Stomach (tissue), 9 donors: ENCODE data around the gene MRPL18. TPM values are rescaled to one million over a fixed set of nuclear protein-coding genes. Genes with fewer than 3 reads are reported as not detected.

Experiments used
- DNase-seq, 2 donors: peaks; one replicate each; pipeline versions ENCODE4 v3.0.0 to v3.0.0-alpha.2; 2013 to 2019
- H3K27ac ChIP-seq, 5 donors: fragments of 200-600 bp in 4 of 5; sonication (generic) in 4 of 5; one replicate each; pipeline ENCODE4 v1.5.1; 2013 to 2019; ENCODE audit warnings: mild to moderate bottlenecking in 1 of 5, moderate library complexity in 1 of 5
- H3K27me3 ChIP-seq, 3 donors: fragments of 200-600 bp; sonication (generic); one replicate each; pipeline ENCODE4 v1.5.1; 2017 to 2019; ENCODE audit warnings: mixed run types in 1 of 3
- H3K36me3 ChIP-seq, 4 donors: fragments of 200-600 bp; sonication (generic); 1 replicate in 3 of 4; 2 replicates in 1 of 4; pipeline ENCODE4 v1.5.1; 2016 to 2019
- H3K4me1 ChIP-seq, 4 donors: fragments of 200-600 bp; sonication (generic); one replicate each; pipeline ENCODE4 v1.5.1; 2016 to 2019
- H3K4me3 ChIP-seq, 4 donors: fragments of 200-600 bp; sonication (generic) in 3 of 4; one replicate each; pipeline ENCODE4 v1.5.1; 2016 to 2019; ENCODE audit warnings: mild to moderate bottlenecking in 1 of 4
- H3K9me3 ChIP-seq, 4 donors: fragments of 200-600 bp; sonication (generic); one replicate each; pipeline ENCODE4 v1.5.1; 2016 to 2019
- CTCF ChIP-seq, 7 experiments: fragments of 450-650 bp in 4 of 7; fragments of 200-600 bp in 3 of 7; sonication (generic) in 3 of 7; IDR thresholded peaks; one replicate each; pipeline ENCODE4 v1.5.1; 2016 to 2019; ENCODE audit warnings: antibody characterized with exemption in 7 of 7, control low read depth in 2 of 7, mild to moderate bottlenecking in 1 of 7
- EP300 ChIP-seq: sonication (generic); formaldehyde crosslinking; IDR thresholded peaks from one replicate; pipeline ENCODE4 v1.6.1; 2017; ENCODE audit warnings: antibody characterized with exemption
- POLR2A ChIP-seq, 4 donors: fragments of 450-650 bp; IDR thresholded peaks; one replicate each; pipeline ENCODE4 v1.6.1; 2016; ENCODE audit warnings: antibody characterized with exemption in 4 of 4, control low read depth in 2 of 4, mild to moderate bottlenecking in 1 of 4, moderate library complexity in 1 of 4
- POLR2AphosphoS5 ChIP-seq, 3 donors: sonication (generic); formaldehyde crosslinking; IDR thresholded peaks; one replicate each; pipeline ENCODE4 v1.6.1; 2016; ENCODE audit warnings: antibody characterized with exemption in 3 of 3
- WGBS, 5 donors: extraction: QIAGEN DNeasy Blood & Tissue Kit in 3 of 5; methylation state at CpG; one replicate each; pipeline versions ENCODE4 v1.1.5 to v1.1.7; 2013 to 2018; 5-methylcytosine and 5-hydroxymethylcytosine counted together
- intact Hi-C: fragments of 100-400 bp; cut with DNase I; formaldehyde crosslinking; loops from one replicate; pipeline ENCODE4 v1.15.1; 2023; ENCODE audit warnings: low total_unique reads
- polyA plus RNA-seq, 3 donors: library from polyadenylated mRNA; stranded (reverse); fragments of 200-250 nt; gene quantifications; one replicate each; pipeline ENCODE4 v1.2.3, GENCODE V29; 2013
- total RNA-seq, 5 donors: library from RNA; depleted of rRNA; stranded (reverse); fragments of >200 nt; gene quantifications; one replicate each; pipeline versions ENCODE4 v1.1.0 to v1.2.3, GENCODE V29; 2014 to 2016
- donor health status: healthy with polysubstance abuse.
- donor health status: Bipolar disorder and iron deficiency.
- donor health status: healthy.

Gene MRPL18
- total and polyA plus RNA-seq, 8 donors: 3.6 to 105 (median 67.3) TPM

- Histone ChIP-seq H3K27ac (no peak overlapping the region), H3K4me3 (no peak overlapping the region), H3K4me1 (peaks cover 0 to 7% (median 0%) of the 10 kb centered on the region in 4 donors), H3K9me3 (no peaks in the 10 kb centered on the region), H3K36me3 (peaks cover 51 to 96% (median 94%) of the 10 kb centered on the region in 4 donors), H3K27me3 (no peaks in the 10 kb centered on the region)
- TF ChIP-seq EP300 (no peak), POLR2A (IDR thresholded peaks at IDR 0.05) (no peak), POLR2AphosphoS5 (IDR thresholded peaks at IDR 0.05) (no peak), CTCF (IDR thresholded peaks at IDR 0.05) (no peak)
- intact Hi-C loops: no loop called here
- 27 to 56% (median 38%) methylated on average over 3 of the region's 3 CpGs for WGBS, 5 donors
- DNase-seq: no peak
These were observed 11.6 kb upstream of the MRPL18 start for GRCh38 chr6:159778542-159779103.

GRCh38 chr6:159788276-159788675 is 2.0 kb upstream of the MRPL18 start:
- Histone ChIP-seq H3K36me3 (peaks cover 26 to 56% (median 56%) of the 10 kb centered on the region in 4 donors), H3K9me3 (no peaks in the 10 kb centered on the region), H3K4me1 (peaks cover 37 to 68% (median 55%) of the 10 kb centered on the region in 4 donors), H3K27me3 (no peaks in the 10 kb centered on the region), H3K27ac (peak overlapping the region in 4 of 5 donors; percentile 96 to 99 (median 98)), H3K4me3 (peak overlapping the region; percentile 89 to 93 (median 93))
- intact Hi-C loops: no loop called here
- peak in 1 of 2 donors; percentile 15 for DNase-seq
- WGBS, 5 donors: 13 to 27% (median 18%) methylated on average over 15 of the region's 15 CpGs
- TF ChIP-seq POLR2AphosphoS5 (IDR thresholded peaks at IDR 0.05) (no peak), EP300 (no peak), POLR2A (IDR thresholded peaks at IDR 0.05) (no peak), CTCF (IDR thresholded peaks at IDR 0.05) (no peak)

DNA sequence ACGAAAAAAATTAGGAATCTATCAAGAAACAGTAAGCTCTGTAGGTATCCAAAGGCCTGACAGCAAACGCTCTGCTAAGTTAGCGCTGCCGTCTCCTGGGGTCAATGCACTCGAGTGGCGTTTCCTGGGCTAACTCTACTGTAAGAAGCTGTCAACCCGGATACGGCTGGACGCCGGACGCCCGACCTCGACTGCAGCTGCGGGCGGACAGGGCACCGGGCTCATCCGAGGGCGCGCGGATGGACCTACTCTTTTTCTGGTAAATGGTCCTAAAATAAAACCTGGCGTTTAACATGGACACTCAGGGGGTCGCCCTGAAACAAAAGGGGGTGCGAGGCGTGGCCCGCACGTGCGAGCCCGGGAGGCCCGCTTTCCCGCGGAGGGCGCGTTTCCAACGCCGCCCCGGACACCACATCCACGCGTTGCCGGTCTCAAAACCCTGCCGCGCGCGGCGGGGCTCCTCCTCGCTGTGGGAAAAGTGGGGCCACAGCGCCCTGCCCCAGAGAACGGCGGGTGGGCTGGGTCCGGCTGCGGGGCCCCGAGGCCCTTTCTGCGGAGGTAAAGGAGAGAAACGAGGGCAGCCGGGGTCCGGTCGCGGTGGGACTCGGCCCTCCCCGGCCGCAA is 1.4 kb upstream of the MRPL18 start:
- TF ChIP-seq EP300 (no peak), POLR2AphosphoS5 (IDR thresholded peaks at IDR 0.05) (peak in 1 of 3 donors; percentile 22)
- Histone ChIP-seq H3K4me1 (peaks cover 37 to 71% (median 58%) of the 10 kb centered on the region in 4 donors), H3K4me3 (peak overlapping the region; percentile 89 to 93 (median 93)), H3K27me3 (no peaks in the 10 kb centered on the region), H3K9me3 (no peaks in the 10 kb centered on the region), H3K36me3 (peaks cover 21 to 56% (median 55%) of the 10 kb centered on the region in 4 donors), H3K27ac (peak overlapping the region; percentile 96 to 99 (median 97))
- intact Hi-C loops: no loop called here
- WGBS, 5 donors: 0 to 1% (median 0%) methylated on average over 45 to 60 of the region's 60 CpGs
- DNase-seq: peak; percentile 59 to 75

DNA sequence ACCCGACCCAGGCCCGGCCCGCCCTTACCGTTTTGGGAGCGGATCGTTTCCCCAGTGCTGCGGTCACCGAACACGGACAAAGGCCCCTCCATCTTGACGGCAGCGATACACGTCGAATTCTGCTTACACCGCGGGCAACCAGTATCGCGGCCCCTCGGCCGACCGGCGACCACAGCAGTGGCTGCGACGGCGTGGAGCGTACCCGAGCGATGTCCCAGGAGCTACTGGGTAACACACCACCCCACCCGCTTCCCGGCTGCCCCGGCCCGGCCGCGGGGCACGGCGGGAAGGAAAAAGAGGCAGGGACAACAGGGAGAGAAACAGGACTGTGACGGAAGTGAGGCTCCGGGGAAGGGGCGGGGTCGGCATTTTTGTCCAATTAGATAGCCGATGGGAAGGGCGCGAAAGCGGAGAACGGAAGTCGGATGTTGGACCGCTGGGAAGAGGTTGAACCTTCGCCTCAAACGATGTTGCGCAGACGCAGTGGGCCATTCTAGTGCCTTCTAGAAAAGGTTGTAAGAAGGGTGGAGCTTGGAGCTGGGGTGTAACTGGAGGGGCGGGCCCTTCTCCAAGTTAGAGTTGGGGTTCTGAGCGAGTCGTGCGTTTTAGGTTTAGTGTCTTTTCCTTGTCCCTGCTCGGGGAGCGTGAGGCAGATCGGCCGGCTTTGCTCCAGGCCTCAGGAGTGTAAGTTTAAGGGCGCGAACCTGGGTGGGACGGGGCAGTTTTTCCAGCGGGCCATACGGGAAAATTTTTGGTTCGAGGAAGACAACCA is 704 bp upstream of the MRPL18 start, which contains the start of gene TCP1:
Gene TCP1 (minus strand): TSS at position 226 of the 772 bp plus-strand sequence. CDS start 134 bp downstream, at position 92.
- 0% methylated on average over 60 to 64 of the region's 64 CpGs for WGBS, 5 donors
- TF ChIP-seq CTCF (IDR thresholded peaks at IDR 0.05): no peak
- peak; percentile 97 to 98 (median 98) for TF ChIP-seq POLR2AphosphoS5 (IDR thresholded peaks at IDR 0.05)
- peak in 2 of 4 donors; percentile 94 to 95 for TF ChIP-seq POLR2A (IDR thresholded peaks at IDR 0.05)
- no peak for TF ChIP-seq EP300
- DNase-seq: peak; percentile 100
- Histone ChIP-seq H3K4me1 (peaks cover 37 to 71% (median 59%) of the 10 kb centered on the region in 4 donors), H3K9me3 (no peaks in the 10 kb centered on the region), H3K27ac (peak within 1 kb of the TSS; percentile 96 to 99 (median 98)), H3K36me3 (peaks cover 14 to 55% (median 54%) of the 10 kb centered on the region in 4 donors), H3K4me3 (peak within 1 kb of the TSS; percentile 89 to 93 (median 93)), H3K27me3 (no peaks in the 10 kb centered on the region)
- intact Hi-C loops: loop anchor here (10.0 kb wide), 1 partner anchor 95 kb away; the partner anchor contains the start of gene SOD2
